Non-pigmented ciliary epithelial cell (primary cell): Measurements from ENCODE around the gene ACACA.
A peak's percentile ranks its signal among the peaks of the same experiment; 100 is the strongest.

ENCODE experiments used
- DNase-seq: peaks from one replicate; pipeline ENCODE4 v3.0.0-alpha.2; 2010; ENCODE audit warnings: low read depth

Gene ACACA

DNA sequence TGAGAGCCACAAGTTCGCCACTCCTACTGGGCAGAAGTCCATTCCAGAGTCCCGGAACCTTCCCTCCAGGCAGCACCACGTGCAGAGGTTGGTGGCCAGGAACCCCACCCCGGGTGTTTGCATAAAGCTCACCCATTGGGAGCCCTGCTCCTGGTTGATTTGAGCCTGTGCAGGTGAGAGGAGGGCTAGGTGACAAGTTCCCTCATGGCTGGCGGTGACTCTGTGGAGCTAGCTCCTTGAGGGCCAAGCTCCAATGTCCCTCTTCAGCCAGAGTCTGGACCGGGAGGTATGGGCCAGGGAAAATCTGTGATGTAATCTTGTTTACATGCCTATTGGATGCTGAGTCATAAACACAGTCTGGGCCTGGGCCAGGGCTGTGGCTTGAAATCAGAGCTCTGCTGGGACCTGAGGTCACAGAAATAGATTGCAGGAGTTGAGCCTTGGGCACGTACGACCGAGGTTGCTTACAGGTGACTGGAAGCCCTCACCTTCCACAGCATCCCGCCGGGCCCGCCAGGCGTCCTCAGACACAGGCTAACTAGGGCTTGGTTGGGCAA lies 339.0 kb downstream of the ACACA start:
- DNase-seq: peak; percentile 32

DNA sequence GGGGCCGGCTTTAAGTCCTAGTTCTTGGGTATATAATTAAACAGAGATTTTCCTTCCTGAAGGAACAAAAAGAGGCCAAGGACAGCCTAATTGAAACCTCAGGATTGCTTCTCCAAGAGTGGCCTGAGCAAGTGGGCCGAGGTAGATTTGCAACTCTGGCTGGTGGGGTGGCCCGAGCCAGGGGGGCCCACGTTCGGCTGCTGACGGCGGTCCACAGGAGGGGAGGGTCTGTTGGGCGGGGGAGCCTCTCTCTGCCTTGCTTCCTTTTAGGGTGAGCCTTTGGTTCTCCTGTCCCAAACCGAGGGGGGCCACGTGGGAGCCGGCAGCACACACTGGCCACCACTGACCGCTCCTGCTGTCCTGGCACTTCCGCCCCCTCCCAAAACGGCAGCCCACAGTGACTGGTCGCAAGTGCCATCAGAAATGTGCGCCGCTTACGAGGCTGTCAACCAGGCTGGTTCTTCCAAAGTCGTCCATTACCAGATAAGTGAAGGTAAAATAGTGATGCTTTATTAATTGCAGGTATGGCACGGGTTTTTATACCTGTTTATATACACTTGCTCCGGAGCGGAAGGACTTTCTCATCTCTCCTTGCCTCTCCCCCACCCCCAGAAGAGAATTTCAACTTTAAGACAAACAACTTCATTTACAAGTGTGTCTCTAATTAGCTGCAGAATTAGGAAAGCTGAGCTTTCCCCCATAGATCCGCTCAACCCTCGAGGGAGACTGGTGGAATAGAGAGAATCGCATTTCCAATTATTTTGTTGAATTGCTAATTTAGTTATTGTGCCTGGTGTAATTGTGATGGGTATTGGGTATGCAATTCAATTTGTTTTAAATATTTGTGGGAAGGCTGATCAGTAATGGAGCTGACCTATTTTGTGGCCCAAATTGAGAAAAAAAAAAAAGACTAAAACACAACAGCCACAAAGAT lies 340.0 kb downstream of the ACACA start:
- DNase-seq: no peak

DNA sequence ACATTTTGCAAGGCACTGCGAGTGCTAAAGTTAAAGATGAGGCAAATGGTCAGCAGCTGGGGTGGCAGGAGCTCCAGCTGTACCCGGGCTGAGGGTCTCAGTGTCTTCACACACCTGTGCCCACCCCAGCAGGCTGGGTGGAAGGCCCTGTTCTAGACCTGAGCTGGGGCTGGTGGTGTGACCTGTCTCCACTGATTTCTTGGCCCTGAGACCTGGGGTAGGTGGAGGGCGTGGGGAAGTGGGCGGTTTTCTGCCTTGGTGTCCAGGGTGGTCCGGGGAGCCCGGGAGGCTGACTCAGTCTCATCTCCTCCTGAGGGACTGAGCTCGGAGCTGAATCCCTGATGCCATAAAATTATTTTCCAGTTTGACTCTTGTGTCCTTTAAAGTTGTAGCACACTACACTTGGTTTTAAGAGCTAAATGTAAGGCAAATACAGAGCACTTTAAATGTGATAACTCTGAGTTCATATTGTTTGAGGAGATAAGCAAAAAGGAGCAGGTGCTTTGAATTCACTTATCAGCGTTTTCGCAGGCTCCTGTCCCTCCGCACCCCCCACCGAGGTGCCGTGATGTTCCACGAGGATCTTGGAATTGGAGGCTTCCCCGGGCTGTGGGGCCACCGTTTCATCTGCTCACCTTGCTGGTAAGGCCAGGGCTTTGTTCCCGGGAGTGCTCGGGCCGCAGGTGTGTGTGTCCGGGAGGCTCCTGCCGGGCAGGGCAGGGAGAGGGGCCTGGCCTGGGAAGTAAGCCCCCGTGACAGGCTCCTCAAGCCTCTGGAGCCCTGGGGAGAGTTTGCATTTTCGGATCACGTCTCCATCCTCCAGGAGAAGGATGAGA lies 340.9 kb downstream of the ACACA start:
- no peak for DNase-seq

DNA sequence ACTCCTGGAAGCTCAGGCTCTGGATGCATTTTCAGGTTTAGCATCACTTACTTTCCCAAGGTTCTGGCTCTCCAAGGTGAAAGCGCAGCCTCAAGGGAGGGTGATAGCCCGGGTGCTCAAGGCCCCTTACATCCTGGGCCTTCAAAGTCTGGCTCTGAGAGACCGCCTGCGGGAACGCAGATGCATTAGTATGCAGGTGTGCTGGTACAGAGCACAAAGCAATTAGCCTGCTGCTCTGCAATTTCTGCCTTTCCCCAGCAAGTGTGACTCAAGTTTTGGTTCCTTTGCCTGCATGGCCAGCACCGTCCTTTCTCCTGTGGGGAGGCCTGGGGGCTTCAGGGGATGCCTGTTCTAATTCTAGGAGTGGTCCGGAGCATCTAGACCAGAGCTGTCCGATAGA lies 341.7 kb downstream of the ACACA start:
- no peak for DNase-seq

DNA sequence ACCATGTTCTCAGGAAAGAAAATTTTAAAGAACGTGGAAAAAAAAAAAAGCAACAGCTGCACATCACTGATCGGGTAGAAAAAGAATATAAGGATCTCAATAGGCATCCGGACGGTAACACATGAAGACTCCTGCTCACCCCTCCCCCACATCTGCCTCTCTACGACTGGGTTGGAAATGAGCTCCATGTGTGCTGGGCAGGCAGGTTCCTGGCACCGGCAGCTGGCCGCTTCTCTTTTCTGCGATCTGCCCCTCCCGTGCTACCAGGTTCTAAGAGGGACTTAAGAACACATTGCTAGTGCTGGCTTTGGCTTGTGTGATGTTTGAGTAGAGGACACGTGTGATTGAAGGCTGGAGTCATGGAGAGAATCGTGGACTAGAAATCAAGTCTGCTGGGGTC lies 342.4 kb downstream of the ACACA start:
- no peak for DNase-seq

DNA sequence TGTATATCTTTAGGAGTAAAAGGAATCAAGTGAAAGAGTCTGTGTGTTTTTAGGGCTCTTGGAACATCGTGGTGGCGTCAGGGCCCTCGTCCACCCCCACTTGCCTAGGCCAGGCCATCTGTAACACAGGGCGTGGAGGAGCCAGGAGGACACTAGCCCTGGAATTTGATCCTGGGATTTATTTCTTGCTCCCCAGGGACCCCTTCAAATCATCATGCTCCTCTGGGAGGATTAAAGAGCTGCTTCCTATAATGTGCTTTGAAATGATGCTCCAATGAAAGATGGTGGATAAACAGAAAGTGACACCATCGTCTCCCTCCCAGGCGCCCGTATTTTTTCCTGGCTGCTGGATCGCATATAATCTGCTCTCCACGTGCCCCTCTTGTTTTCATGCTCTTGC lies 344.6 kb downstream of the ACACA start:
- no peak for DNase-seq

DNA sequence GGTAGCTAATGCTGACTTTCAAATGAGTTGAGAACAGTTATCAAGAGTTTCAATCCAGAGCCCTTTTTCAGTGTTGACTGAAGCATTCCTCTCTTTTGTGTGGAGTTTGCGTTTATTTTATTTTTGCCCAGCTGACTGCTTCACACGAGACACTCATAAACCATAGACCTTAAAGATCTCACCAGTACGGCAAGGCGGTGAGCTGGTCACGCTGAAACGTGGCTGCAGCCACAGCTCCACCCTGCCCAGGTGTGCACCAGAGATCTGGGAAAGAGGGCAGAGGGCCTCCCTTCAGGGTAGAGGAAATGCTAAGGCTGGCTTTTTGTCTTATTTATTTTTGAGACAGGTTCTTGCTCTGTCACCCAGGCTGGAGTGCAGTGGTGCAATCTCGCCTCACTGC lies 345.7 kb downstream of the ACACA start:
- DNase-seq: no peak

DNA sequence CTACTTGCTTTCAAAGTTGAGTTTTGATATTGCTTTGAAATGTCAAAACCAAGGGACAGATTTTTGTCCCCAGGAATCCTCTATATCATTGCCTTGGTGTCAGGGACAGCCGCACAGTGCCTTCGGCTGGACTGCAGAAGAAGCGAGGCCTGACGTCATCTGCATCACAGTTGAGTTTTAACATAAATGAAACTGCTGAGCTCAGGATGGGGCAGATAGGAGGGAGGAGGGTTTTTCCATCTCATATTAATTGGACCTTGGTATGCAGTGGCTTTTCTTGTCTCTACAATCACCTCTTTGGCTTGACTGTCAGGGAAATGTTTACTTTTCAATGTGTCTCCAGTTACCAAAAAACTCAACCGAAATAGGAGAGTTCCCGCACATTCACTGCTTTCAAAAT lies 346.5 kb downstream of the ACACA start:
- no peak for DNase-seq

DNA sequence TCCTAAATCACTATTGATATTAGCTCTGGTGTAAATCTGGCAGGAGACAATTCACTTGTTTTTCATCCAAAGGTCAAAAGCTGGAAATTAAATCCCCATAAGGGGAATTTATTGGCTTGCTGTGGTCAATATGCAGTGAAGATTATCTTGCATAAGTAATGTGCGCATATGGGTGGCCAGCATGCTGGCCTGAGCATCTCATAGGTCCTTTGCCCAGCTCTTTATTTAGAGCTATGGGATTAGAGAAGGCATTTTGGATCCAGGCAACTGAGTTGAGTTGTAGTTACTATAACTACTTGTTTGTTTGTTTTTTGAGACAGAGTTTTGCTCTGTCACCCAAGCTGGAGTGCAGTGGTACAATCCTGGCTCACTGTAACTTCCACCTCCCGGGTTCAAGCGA lies 347.1 kb downstream of the ACACA start:
- no peak for DNase-seq

DNA sequence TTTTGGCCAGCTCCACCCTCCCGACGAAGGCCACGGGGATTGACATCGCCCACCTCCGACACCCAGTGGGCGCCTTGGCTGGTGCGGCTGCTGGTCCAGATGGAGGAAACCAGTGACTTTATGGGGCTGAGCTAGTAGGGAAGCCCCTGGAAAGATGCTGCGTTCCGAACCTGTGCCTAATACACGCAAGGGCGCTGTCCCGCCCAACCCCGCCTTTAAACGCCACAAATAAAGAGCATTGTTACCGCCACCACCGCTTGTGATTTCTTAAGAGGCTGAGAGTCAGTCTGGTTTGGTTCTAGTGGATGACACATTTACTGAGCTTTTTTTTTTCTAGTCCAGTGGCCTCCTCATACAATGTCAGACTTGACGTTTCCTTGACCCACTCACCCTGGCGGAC lies 350.0 kb downstream of the ACACA start:
- no peak for DNase-seq

DNA sequence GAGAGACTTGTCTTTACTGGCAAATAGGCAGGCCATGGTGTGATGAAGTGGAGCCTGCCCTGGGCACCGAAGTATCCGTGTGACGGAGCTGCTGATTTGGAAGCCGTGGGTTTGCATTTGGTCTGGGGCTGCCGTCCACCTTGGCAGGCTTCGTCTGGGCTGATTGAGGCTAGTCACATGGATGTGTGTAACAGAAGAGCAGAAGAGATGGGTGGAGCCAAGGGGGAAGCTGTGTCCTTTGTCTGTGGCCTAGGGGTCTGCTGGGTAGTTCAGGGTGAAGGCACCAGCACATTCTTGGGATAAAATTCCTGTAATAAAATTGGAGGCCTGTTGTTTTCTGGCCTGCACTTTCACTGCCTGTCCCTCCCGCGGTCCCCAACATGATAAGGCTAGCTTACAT lies 351.7 kb downstream of the ACACA start:
- no peak for DNase-seq

DNA sequence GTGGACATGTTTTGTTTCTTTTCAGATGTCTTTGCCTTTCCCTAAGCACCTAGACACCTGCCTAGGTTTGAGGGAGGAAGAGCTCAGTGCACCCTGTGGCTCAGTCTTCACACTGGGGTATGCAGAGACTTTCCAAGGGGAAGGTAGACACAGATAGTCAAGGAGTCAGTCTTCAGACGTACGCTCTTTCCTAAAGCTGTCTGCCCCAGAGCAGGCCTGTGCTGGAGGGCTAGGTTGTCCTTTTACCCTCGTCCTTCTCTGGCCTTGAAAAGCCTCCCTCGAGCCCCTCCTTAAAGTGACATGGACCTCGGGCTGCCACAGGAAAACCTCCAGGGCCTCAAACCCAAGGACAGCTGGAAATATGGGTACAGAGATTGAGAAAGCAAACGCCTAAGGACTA lies 354.2 kb downstream of the ACACA start:
- DNase-seq: no peak

DNA sequence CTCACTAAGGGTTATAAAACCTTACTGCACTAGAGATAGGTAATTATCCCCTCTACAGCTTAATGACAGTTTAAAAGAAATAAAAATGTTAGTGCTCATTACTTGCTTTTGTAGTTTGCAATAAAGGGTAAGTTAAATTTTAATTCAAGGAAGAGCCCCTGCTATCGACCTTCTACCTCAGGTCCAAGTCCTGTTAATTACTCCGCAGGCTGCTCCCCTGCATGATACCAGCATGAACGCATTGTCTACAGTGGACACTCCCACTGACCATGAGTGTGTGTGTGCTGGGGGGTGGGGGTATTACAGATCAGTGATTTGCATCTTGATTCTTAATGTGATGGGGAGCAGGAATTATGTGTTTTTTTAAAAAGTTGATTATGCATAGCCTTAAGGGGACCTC lies 354.8 kb downstream of the ACACA start:
- no peak for DNase-seq

DNA sequence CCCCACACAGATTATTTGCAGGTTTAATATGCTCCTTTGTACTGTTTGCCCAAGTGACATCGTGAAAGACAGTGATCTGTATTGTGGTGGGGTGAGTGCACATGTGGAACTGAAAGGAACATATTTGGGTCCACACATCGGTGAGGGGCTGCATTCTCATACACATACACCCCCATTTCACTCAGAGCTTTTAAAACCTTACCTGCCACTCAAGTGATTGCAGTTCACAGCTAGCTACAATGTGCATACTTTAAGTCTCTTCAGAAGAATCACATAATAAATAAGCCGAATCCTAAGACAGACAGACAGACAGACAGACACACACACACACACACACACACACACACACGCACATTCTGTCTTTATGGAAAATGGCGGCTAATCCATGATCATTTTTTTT lies 355.3 kb downstream of the ACACA start:
- no peak for DNase-seq

DNA sequence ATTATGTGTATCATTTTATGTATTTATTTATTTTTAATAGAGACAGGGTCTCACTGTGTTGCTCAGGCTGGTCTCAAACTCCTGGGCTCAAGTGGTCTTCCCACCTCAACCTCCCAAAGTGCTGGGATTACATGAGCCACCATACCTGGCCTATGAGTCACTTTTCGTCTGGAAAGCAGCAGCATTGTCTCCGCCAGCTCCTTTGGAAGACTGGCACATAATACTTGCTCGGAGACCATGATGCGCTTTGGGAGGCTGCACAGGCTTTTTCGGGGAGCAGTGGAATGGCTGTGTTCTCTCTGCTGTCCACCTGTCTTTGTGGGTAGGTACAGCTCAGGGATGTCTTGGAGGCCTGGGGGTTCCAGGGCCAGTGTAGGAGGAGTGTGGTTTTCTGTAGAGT lies 355.7 kb downstream of the ACACA start:
- DNase-seq: no peak

DNA sequence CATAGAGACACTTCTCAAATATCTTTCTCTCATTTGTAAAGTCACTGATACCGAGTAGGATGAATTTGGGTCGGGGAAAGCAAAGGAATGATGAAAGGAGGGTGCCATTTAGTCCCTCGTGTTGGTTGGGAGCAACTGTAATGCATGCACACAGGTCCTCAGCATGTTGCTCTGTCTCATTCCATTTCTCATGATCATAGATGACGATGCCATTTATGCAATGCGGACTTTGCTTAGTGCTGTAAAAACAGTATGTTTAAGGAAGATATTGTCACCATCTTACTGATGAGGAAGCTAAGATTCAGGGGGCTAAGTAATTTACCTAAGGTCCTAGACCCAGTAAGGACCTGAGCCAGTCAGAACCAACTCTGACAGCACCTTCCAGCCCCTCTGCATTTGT lies 357.8 kb downstream of the ACACA start:
- no peak for DNase-seq

DNA sequence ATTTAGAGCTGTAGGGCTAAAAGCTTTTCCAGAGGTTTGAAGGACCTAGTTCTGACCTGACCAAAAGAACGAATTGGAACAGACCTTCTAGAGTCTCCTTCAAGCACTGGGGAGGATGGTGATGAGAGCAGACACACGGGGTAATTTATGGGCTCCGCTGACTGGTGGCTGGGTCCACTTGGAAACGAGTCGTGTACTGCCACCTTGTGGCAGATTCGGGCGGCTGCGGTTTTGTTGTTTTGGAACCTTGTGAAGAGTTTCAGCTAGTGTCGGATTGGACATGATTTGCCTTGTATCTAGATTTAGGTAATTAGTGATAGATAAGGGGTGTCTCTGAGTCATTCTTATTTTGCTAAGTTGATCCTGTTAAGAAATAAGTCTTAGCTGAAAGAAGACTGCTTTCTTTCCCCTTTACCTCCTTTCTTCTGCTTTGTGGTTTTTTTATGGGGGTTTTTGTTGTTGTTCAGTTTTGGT lies 359.0 kb downstream of the ACACA start:
- DNase-seq: peak; percentile 65

DNA sequence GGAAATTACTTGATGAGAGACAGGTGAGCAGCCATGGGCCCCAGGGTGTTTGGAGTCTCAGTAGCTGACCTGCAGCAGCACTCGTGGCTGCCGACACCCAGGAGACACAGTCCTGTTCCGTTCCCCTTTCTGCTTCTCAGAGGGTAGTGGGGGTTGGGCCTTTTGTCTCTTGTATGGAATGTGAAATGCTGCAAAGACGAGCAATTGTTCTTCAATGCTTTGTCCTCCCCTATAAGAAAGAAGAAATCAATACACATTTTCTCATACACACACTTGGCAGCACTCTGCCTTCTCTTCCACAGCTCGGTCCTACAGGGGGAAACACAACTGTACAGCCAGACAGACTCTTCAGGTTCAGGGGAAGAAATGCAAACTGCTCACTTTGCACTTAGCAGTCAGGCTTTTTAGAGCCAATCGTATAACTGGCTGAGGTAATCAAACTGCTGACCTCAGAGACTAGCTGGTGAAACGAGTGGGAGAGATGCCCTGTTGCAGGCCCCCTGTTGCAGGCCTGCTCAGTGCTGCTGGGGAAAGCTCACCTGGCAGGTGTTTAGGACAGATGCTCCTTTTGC lies 361.2 kb downstream of the ACACA start:
- no peak for DNase-seq

DNA sequence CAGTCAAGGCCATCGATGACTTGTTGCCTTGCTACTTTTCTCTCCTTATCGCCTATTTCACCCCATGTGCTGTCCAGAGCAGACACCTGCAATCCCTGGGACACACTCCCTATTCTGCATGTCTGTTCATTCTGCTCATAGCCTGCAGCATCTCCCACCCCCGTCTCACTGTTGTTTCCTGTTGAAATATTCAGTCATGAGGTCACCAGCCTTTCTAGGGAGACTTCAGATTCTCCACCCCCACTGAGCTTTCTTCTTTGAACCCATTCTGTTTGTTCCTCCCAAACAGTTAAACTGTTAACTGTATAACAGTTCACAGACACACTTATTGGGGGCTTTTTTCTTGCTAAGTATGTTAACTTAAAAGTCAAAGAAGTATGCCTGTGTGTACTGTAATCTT lies 363.4 kb downstream of the ACACA start:
- peak; percentile 18 for DNase-seq

DNA sequence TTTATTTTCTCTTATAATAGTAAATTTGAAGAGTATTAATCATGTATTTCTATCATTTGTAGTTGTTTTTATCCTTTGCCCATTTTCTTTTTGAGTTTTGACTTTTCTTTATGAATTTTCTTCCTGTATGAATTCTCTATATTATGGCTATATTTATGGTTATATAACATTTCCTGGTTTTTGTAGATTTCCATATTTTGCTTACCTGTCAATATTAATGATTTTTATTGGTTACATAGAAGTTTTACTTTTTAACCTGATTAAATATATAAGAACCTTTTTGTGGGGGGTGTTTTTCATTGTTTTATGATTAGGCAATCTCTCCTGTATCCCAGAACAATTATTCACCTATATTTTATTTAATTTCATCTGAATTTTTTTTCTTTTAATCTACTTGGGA lies 364.7 kb downstream of the ACACA start:
- no peak for DNase-seq

DNA sequence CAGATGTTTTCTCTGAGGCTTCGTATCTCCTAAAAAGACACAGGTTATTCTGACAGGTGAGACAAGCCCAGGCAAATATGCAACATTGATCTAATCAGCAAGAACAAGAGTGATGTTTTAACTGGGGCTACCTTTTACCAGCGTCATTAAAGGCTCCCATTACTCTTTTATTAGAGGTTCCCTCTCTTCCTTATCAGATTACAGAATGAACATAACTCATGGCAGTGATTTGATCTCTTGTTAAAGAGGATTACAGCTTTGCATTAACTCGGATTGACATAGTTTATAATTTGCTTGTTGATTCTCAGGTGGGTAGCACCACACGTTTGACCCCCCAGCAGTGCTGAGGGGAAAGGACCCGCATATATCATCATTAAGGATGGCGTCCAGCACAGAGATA lies 367.4 kb downstream of the ACACA start:
- no peak for DNase-seq

DNA sequence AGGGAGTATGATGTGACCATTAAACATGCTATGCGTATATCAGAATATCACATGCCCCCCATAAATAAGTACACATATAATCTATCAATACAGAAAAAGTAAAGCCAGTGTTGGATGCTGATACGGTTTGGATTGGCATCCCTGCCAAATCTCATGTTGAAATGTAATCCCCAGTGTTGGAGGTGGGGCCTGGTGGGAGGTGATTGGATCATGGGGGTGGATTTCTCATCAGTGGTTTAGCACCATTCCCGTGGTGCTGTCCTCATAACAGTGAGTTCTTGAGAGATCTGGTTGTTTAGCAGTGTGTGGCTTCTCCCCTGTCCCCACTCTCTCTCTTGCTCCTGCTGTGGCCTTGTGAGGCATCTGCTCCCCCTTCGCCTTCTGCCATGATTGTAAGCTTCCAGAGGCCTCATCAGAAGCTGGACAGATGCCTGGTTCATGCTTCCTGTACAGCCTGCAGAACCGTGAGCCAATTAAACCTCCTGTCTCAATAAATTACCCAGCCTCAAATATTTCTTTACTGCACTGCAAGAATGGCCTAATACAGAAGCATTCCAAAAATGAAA lies 369.0 kb downstream of the ACACA start:
- DNase-seq: no peak
